NOMO-1 (cell line): ENCODE results near the gene NCKAP5.
"Not testable (repeated sequence)": the region's sequence is repeated elsewhere in the genome, so short reads cannot be mapped to it uniquely, and the experiment has no call there.

Experiments
- DNase-seq, 2 experiments: peaks; one replicate each; lab custom pipeline; 2025; ENCODE audit not compliant: unreplicated experiment in 2 of 2; lab: John Stamatoyannopoulos, UW

The NCKAP5 gene

DNA sequence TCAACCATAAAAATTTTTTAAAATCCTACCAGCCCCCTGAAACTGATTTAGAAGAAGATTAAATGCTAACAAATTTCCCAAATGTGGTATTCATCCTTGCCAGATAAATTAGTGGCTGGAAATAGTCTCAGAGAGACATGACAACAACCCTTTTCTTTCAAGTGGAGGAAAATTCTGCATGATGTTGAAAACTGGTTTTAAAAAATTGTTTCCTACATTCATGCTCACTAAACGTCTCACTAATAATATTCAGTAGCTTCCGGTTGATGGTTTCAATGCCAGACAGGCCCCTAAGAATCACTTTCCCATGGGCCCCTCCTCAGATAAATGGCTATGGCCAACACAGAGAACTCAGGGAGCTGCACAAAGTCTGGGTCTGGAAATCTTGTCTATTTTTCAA lies 43.2 kb downstream of the NCKAP5 start:
- DNase-seq: no peak

DNA sequence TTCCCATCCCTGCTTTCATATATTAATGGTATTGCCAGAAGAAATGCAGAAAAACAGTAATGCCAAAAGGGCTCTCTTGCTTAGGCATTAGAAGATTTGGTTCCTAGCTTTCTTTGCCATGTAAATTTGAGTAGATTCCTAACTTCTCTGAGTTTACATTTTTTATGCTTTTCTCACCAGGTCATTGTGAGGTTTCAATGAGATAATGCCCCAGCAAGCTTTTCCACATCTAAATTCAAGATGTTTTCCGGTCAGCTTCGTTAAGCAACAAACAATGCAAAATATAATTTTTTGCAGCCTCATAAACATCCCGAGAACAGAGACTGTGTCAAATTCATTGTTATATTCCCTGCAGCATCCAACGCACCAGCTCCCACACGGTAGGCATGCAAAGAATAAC lies 44.9 kb downstream of the NCKAP5 start:
- DNase-seq: no peak

DNA sequence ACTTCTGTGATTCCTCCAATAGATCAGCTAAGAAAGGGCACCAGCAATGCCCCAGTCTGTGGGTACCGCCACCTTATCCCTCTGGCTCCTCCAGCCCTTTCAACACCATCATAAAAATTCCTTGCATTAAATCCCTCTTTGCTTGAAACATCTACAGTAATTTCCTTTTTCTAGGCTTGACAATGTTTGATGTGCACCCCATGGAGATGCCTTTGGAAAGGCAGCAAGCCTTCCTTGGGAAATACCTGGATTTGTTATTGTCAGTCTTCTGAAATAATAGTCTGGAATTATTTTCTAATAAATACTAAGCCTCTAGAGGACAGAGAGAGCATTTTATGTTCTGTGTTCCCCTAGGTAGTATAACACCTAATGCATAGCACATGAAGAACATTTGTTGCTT lies 46.1 kb downstream of the NCKAP5 start:
- DNase-seq: no peak

DNA sequence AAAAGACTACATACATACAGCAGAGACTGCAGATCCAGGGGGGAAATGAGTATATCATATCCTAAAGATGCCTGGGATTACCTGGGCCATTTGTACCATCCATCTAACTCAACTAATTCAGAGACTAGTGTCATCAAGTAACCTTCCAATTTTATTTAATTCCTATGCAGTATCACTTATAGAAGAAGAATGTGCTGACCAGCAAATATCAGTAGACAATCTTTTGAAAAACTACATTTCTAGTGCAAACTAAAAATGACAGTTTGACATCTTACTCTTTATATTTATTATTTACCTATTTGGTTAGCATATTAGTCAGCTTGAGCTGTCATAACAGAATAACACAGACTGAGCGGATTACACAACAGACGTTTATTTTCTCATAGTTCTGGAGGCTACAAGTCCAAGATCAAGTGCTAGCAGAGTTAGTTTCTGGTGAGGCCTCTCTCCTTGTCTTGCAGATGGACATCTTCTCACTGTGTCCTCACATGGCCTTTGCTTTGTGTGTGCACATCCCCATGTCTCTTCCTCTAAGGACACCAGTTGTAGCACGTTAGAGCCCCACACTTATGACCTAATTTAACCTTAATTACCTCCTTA lies 47.0 kb downstream of the NCKAP5 start:
- DNase-seq: no peak

DNA sequence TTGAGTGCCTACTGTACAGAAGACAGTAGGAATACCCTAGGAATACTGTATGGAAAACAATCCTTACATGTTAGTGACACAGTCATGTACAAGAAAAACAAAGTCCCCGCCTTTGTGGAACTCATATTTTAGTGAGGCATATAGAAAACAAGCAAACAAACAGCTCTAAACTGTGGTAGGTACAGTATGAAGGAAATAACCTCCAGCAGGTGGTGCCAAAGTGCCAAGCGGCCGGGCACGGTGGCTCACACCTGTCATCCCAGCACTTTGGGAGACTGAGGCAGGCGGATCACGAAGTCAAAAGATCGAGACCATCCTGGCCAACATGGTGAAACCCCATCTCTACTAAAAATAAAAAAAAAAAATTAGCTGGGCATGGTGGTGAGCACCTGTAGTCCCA lies 48.6 kb downstream of the NCKAP5 start:
- DNase-seq: not testable (repeated sequence)

DNA sequence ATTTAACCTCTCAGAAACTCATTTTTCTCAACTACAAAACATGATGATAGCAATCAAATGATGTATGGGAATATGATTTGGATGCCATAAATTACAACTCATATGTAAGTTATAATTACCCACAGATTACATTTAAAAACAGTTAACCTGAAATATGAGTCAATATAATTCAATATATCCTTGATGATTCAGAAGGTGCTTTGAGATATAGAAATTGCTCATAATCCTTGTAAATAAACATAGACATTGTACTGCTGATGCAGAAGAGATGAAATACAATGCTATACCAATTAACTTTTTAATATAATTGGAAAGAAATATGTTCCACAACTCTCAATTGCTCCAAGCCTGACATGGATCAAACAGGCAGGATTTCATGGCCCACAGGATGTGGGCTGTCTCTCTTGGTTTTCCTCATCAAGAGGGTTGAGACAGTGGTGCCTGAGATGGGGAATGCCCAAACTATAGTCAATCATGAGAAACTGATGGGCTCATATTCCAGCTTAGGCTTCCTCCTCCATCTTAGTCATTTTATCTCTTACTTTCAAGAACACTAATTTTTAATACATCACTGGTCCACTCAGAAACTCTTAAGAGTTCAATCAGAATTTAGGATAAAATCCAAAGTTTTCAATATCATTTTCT lies 49.4 kb downstream of the NCKAP5 start:
- DNase-seq: no peak

DNA sequence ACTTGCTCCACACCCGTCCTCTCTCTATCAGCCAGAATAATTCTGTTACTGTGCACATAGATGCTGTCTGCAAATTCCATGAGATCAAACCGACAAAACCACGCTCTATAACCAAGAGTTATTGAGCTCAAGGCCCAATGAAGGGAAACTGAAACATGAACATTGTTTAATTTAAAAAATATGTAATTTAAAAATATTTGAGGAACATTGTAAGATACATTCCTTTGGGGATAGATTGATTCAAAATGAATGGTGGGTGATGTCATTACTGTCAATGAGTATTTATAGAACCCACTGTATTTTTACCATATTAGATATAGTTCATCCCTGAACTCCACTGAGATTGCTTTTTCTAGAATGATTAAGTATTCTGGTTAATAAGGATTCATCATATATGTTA lies 50.4 kb downstream of the NCKAP5 start:
- DNase-seq: no peak

DNA sequence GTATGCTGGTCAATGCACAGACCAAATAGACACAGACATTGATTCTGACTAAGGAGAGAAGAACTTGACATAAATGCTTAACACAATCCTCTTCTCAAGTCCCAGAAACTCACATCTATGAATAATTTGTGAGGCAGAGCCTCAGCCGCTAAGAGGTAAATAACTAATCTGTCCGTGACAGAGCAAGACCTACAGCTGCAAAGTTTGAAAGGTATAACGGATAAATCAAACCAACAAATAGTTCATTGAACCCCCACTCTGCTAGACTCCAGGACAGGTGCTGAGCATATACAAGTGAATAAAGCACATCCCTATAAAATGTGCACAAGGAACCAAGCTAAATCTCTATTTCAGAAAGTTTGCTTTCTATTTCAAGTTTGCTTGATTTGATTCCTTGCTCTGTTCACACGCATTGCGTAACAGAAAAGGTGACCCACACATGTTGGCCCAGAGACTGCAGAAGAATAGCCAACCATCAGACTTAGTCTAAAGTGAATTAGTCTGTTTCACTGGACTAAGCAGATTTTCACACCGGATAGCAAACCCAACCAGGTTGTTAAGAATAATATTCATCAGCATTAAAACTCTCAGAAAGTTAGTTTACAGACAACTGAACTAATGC lies 51.7 kb downstream of the NCKAP5 start:
- DNase-seq: no peak

DNA sequence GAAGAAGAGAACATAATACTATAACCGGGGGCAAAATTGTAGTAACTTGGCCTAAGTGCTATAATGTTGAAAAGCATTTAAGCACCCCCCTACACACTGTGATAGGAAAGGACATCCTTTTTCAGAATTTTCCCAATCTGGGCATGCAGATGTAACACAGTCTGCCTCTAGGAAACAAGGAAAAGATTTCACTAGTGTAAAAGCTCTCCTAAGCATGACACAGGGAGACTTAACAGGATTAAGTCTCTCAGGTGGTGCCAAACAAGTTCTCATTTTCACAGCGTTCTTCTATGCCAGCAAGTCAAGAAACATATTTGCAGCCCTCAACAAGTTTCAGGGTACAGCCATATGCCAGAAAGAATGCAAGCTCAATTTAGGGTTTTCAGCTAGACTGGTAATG lies 53.0 kb downstream of the NCKAP5 start:
- no peak for DNase-seq

DNA sequence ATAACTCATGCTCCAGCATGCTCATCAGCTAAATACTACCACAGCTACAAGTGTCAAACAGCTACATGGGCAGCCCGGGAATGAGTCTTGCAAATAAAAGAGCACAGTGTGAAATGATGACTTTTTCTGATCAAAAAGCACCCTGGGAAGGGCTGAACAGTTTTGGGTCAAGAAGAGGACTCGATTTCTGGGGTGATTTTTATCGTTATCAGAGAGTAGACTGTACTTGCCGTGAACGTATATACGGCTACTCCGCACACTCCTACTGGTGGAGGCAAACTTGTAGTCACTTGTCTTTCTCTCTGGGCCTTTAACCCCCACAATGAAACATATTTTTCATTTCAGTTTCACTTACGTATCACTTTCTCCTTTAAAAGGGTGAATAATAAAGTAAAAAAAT lies 54.4 kb downstream of the NCKAP5 start:
- no peak for DNase-seq

DNA sequence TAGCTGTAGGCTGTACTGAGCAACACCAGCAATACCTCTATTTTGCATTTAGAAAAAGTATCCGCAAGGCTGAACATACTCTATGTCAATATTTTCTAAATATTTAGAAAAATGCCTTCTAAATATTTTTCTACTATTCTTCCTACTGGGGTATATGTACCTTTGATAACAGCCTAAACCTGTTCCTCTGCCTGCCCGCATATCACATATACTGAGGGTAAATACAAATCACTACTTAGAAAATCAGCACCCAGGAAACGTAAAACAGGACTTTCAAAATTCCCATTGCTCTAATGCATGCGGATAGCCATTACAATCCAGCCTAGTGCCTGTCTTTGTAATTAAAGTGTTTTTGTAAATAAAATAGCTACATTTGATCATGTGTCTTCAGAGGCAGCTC lies 56.1 kb downstream of the NCKAP5 start:
- DNase-seq: no peak

DNA sequence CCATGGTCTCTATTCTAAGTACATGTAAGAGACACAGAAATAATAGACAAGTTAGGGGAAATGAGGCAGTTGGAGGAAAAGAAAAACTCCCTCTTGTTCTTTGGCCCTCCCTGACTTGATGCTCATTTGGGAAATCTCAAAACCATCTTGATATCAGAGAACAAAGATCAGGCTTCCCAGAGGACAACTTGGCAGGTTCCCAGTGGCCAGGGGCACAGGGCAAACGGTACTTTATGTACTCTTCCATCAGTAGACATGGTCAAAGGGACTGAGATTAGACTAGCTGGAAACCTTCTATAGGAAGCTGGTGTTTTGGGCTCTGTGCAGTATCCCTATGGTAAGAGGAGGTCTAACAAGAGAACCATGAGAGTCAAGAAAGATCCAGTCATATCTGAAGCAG lies 56.6 kb downstream of the NCKAP5 start:
- DNase-seq: no peak

DNA sequence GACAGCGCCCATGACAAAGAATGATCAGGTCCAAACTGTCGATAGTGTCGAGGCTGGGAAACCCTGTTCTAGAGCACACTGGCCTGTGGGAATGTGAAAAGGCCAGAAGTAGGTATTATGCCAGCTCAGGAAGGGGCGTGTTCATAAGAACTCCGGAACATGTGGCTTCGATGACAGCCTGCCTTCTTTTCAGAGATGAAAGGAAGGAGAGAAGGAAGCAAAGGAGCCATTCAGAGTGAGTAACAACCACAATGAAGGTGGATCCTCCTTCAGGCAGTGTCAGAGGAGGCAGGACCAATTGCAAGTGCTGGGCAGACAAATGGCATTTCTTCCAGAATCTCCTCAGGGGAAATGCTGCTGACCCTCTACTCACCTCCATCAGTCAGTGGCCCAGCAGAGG lies 58.5 kb downstream of the NCKAP5 start:
- DNase-seq: no peak

DNA sequence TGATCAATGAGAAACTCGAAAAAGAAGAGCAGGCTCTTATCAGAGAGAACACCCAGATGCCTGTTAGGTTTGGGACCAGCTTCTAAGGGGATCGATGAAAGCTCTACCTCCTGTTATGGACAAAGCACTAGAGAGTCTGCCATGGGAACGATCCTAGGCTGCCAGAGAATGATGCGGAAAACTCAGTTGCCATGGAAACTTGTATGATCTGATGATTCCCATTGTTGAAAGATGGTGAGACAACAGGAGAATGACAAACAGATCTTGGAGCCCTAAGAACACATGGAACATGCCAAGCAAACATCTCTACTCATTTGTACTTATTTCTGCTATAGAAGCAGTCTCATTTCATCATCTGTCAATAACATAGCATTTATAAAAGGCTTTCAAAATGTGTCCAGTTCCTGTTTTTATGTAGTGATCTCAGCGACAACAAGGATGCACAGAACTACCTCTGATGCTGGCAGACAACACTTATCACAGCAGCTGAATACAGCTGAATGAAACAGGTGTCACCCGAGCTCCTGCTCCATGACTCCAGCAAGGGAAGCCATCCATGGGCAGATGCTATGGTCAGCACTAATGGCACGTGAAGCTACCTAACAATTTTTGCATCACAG lies 59.6 kb downstream of the NCKAP5 start:
- no peak for DNase-seq

DNA sequence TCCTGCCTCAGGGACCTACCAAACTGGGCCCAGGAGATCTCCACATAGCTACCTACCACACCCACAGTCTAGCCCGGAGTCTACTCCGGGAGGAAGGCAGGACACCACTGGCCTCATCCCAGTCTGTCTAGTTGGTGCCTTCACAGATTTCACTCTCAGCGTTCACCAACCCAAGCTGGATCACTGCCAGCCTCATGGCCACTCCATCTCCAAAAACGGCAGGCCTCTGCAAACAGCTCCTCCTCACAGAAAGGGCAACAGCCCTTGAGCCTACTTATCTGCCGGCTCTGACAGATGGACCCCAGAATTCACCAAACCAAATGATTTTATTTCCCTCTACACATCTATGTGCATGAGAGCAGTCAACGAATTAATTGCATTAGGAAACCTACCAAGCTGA lies 61.3 kb downstream of the NCKAP5 start:
- DNase-seq: no peak

DNA sequence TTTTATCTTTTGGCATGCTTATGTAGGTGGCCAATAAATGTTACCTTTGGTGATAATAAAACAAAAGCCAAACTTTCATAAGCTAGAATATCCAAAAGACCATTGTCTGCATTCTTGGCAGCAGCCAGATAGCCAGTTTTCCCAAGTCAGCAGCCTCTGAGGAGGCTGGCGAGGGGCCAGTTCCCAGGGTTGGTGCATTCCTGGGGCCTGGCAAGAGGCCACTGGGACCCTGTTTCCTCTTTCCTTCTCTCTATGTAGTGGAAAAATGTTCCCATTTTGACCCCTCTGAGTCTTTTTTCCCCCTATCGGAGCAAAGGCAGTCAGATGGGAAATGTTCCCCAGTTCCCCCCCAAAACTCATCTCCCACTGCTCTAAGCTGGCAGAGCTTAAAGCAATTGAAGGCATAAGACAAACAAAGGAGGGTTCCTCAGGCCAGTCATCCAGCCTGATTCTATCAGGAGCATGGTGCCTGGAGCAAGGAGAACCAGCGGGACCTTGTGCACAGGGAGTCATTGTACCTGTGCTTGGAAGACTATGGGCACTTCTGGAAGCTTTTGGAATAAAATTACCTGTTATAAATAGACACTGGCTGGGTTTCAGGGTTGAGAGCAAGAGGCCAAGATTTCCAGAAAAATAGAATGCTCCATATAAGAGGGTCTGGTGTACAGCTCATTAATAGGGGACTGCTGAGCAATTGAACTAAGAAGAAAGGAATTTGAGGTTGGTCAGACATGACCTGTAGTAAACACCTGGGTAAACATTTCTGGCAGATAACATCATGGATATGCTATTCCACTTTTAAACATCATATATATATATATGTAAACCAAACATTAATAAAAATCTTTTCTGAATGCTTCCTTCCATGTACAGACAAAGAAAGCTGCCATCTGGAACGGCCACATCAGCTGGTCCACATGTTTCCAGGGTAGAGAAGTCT lies 63.4 kb downstream of the NCKAP5 start:
- DNase-seq: no peak

DNA sequence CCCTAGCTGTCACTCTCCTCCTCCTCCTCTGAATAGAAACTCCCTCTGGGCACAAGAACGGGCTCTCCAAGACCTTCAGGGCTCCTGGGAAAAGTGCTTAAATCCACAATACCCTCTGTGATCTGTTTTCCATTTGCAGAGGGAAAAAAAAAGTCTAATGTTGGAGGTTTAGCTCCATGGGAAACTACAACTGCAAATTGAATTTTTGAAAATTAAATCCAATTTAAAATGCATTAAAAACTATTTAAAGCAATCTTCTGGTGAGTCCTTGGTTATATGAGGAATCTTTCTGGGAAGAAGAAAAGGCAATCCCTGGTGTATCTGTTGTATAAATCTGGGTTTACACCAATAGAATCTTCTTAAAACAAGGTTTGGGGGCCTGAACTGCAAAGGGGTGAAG lies 64.3 kb downstream of the NCKAP5 start:
- DNase-seq: no peak

DNA sequence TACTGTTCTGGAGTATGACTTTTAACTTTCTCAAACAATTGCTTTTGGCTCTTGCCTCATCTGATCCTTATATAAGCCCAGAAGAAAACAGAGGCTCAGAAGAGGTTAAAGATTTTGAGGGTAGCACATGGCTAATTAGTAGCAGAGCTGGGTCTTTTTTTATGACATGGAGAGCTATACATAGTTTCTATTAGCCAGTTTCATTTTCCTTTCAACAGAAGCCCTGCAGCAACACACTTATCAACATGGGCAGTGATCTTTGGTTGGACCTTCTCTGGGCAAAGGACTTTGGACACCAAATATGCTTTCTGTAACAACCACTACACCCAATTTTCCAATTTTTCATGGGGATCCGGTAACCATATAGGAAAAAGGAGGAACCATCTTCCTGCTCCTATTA lies 64.9 kb downstream of the NCKAP5 start:
- DNase-seq: no peak

DNA sequence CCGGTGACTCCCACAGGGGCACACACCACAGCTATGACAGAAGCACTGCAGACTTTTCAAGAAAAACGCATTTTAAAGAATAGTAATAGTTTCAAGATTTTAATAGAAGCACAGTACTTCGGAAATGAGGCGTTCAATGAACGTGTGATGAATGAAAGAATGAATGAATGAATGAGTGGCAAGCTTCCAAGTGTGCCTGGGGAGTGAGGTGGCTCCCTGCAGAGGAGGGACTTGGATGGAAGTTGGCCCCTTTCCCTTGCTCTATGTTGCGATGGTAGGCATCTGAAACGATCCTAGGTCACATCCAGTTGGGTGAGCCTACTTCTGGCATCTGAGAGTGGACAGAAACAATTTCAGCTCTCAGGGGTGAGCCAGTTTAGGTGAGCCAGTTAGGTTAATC lies 65.6 kb downstream of the NCKAP5 start:
- no peak for DNase-seq

DNA sequence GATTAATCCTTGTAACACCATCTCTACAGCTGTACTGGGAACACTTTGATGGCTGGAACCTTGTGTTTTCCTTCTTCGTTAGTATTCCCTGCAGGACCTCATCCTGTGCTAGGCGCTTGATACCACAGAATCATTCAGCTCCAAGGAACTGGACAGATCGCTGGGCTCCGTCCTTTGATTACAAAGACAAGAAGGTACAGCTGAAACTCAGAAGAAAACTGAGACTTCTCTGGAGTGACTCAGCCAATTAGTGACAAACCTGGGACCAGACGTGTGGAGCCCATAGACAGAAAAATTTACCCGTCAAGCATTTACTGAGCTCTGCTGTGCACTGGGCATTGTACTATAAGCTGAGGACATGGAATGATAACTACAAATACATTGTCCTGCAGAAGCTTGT lies 67.3 kb downstream of the NCKAP5 start:
- no peak for DNase-seq
